Common myeloid progenitor, CD34-positive (primary cell): ENCODE measurements around the gene LYSMD3.

Source experiments
- CTCF ChIA-PET: fragments of 350-600 bp; sonication (Branson Sonifier 250); formaldehyde crosslinking; loops from one replicate; lab custom pipeline; 2021; ENCODE audit warnings: antibody characterized with exemption; lab: Charles Lee
- POLR2A ChIA-PET: fragments of 350-600 bp; sonication (Branson Sonifier 250); formaldehyde crosslinking; loops from one replicate; lab custom pipeline; 2021; ENCODE audit warnings: antibody characterized with exemption; lab: Charles Lee
- DNase-seq, 3 donors: peaks; one replicate each; pipeline versions ENCODE4 v3.0.0 to v3.0.0-alpha.2; 2013
- H3K27ac ChIP-seq, 2 experiments: 1 replicate in 1 of 2; 2 replicates in 1 of 2; pipeline ENCODE4 v1.7.0; 2013; ENCODE audit warnings: inconsistent platforms in 2 of 2, low read length in 2 of 2, mild to moderate bottlenecking in 2 of 2, low read depth in 1 of 2, moderate library complexity in 1 of 2; ENCODE audit not compliant: severe bottlenecking in 2 of 2, insufficient read depth in 1 of 2, poor library complexity in 1 of 2
- H3K27me3 ChIP-seq, 5 experiments: replicated peaks in 2 of 5; 1 replicate in 3 of 5; 2 replicates in 2 of 5; pipeline versions ENCODE4 v1.6.1 to v1.7.0; 2013; ENCODE audit warnings: low read length in 4 of 5, mild to moderate bottlenecking in 2 of 5, moderate library complexity in 2 of 5, inconsistent platforms in 1 of 5; ENCODE audit not compliant: insufficient read depth in 5 of 5, control insufficient read depth in 4 of 5
- H3K36me3 ChIP-seq, 4 experiments: 1 replicate in 2 of 4; 2 replicates in 2 of 4; pipeline versions ENCODE4 v1.6.1 to v1.7.0; 2013; ENCODE audit warnings: low read length in 3 of 4, control low read depth in 1 of 4, mild to moderate bottlenecking in 1 of 4; ENCODE audit not compliant: control insufficient read depth in 4 of 4, insufficient read depth in 4 of 4
- H3K4me1 ChIP-seq, 4 experiments: 1 replicate in 3 of 4; 2 replicates in 1 of 4; pipeline versions ENCODE4 v1.6.1 to v1.7.1; 2013; ENCODE audit warnings: low read length in 3 of 4, mild to moderate bottlenecking in 3 of 4, control low read depth in 1 of 4, inconsistent platforms in 1 of 4, moderate library complexity in 1 of 4; ENCODE audit not compliant: control insufficient read depth in 4 of 4, insufficient read depth in 4 of 4; ENCODE audit errors: control extremely low read depth in 1 of 4
- H3K4me3 ChIP-seq, 7 experiments: 1 replicate in 4 of 7; 2 replicates in 3 of 7; pipeline versions ENCODE4 v1.5.1 to v1.7.0; 2013; ENCODE audit warnings: mild to moderate bottlenecking in 7 of 7, low read length in 6 of 7, moderate library complexity in 6 of 7, inconsistent platforms in 2 of 7, low read depth in 2 of 7, control low read depth in 1 of 7; ENCODE audit not compliant: insufficient read depth in 4 of 7, control insufficient read depth in 1 of 7; ENCODE audit errors: extremely low read depth in 1 of 7
- H3K9me3 ChIP-seq, 5 experiments: 1 replicate in 4 of 5; 2 replicates in 1 of 5; pipeline versions ENCODE4 v1.6.1 to v1.7.1; 2013; ENCODE audit warnings: low read length in 4 of 5, mild to moderate bottlenecking in 2 of 5, inconsistent platforms in 1 of 5, low read depth in 1 of 5, moderate library complexity in 1 of 5; ENCODE audit not compliant: control insufficient read depth in 4 of 5, insufficient read depth in 2 of 5; ENCODE audit errors: control extremely low read depth in 1 of 5
- WGBS: methylation state at CpG from one replicate; pipeline ENCODE4 v1.1.5; 2013; ENCODE audit not compliant: insufficient coverage; 5-methylcytosine and 5-hydroxymethylcytosine counted together

Gene LYSMD3

GRCh38 chr5:90519081-90519480, 10.3 kb downstream of the LYSMD3 start:
- H3K36me3 ChIP-seq, result peaks cover 7 to 36% (median 22%) of the 10 kb centered on the region in 4 experiments
- CTCF ChIA-PET, result interaction anchor here (0.8 kb wide), 1 partner anchor 19 kb away, joined by 3 read pairs; no protein-coding TSS in a partner anchor

GRCh38 chr5:90518661-90519060, 10.7 kb downstream of the LYSMD3 start:
- CTCF ChIA-PET, result interaction anchor here (0.8 kb wide), 1 partner anchor 18 kb away, joined by 3 read pairs; no protein-coding TSS in a partner anchor
- peak in 1 of 3 donors; percentile 11 for DNase-seq
- Histone ChIP-seq H3K9me3 (no peaks in the 10 kb centered on the region), H3K36me3 (peaks cover 7 to 32% (median 21%) of the 10 kb centered on the region in 4 experiments), H3K27ac (no peak overlapping the region), H3K4me3 (no peak overlapping the region), H3K4me1 (no peaks in the 10 kb centered on the region), H3K27me3 (no peaks in the 10 kb centered on the region)
- POLR2A ChIA-PET, result no interaction called here

More at GRCh38 chr5:90519081-90519480, 10.3 kb downstream of the LYSMD3 start:
- Histone ChIP-seq H3K9me3 (no peaks in the 10 kb centered on the region), H3K27ac (no peak overlapping the region), H3K4me1 (no peaks in the 10 kb centered on the region), H3K4me3 (no peak overlapping the region), H3K27me3 (no peaks in the 10 kb centered on the region)
- POLR2A ChIA-PET, result no interaction called here
- WGBS, result 100% methylated on average over 6 of the region's 7 CpGs
- DNase-seq, result no peak

- no peaks in the 10 kb centered on the region for H3K27me3 ChIP-seq
- CTCF ChIA-PET, result no interaction called here
- DNase-seq, result no peak
- H3K9me3 ChIP-seq, result no peaks in the 10 kb centered on the region
- H3K27ac ChIP-seq, result no peak overlapping the region
- H3K36me3 ChIP-seq, result peaks cover 3 to 12% (median 8%) of the 10 kb centered on the region in 4 experiments
- WGBS, result no CpG with 5 or more reads among the region's 3 CpGs
- POLR2A ChIA-PET, result no interaction called here
- H3K4me1 ChIP-seq, result no peaks in the 10 kb centered on the region
- H3K4me3 ChIP-seq, result no peak overlapping the region
Measured at GRCh38 chr5:90514520-90514919, 14.9 kb downstream of the LYSMD3 start.

GRCh38 chr5:90510438-90510837, 18.9 kb downstream of the LYSMD3 start:
- Histone ChIP-seq H3K36me3 (peaks cover 0 to 3% (median 2%) of the 10 kb centered on the region in 4 experiments), H3K9me3 (no peaks in the 10 kb centered on the region), H3K27ac (no peak overlapping the region), H3K4me3 (no peak overlapping the region), H3K4me1 (no peaks in the 10 kb centered on the region), H3K27me3 (no peaks in the 10 kb centered on the region)
- WGBS, result 100% methylated on average over 1 of the region's 1 CpG
- CTCF ChIA-PET, result interaction anchor here (0.7 kb wide), 1 partner anchor 243 kb away, joined by 3 read pairs; no protein-coding TSS in a partner anchor
- DNase-seq, result no peak
- POLR2A ChIA-PET, result no interaction called here

GRCh38 chr5:90506221-90506620, 23.2 kb downstream of the LYSMD3 start:
- Histone ChIP-seq H3K4me1 (no peaks in the 10 kb centered on the region), H3K27ac (no peak overlapping the region), H3K9me3 (no peaks in the 10 kb centered on the region), H3K36me3 (peaks cover 0 to 3% (median 0%) of the 10 kb centered on the region in 4 experiments), H3K4me3 (no peak overlapping the region), H3K27me3 (no peaks in the 10 kb centered on the region)
- POLR2A ChIA-PET, result no interaction called here
- CTCF ChIA-PET, result no interaction called here
- no peak for DNase-seq

- Histone ChIP-seq H3K4me3 (no peak overlapping the region), H3K27ac (no peak overlapping the region), H3K9me3 (no peaks in the 10 kb centered on the region), H3K4me1 (no peaks in the 10 kb centered on the region), H3K27me3 (no peaks in the 10 kb centered on the region), H3K36me3 (peaks cover 0 to under 1% (median 0%) of the 10 kb centered on the region in 4 experiments)
- no peak for DNase-seq
- POLR2A ChIA-PET, result no interaction called here
- CTCF ChIA-PET, result no interaction called here
- no CpG with 5 or more reads among the region's 2 CpGs for WGBS
Measured at GRCh38 chr5:90504743-90505142, 24.6 kb downstream of the LYSMD3 start.

- H3K36me3 ChIP-seq, result peaks cover 0 to 6% (median 0%) of the 10 kb centered on the region in 4 experiments
Measured at GRCh38 chr5:90503596-90503995, 25.8 kb downstream of the LYSMD3 start.

More at GRCh38 chr5:90503596-90503995, 25.8 kb downstream of the LYSMD3 start:
- no peak overlapping the region for H3K27ac ChIP-seq
- H3K4me1 ChIP-seq, result no peaks in the 10 kb centered on the region
- ChIA-PET POLR2A (no interaction called here), CTCF (no interaction called here)
- no peaks in the 10 kb centered on the region for H3K9me3 ChIP-seq
- DNase-seq, result no peak
- H3K27me3 ChIP-seq, result no peaks in the 10 kb centered on the region
- WGBS, result no CpG with 5 or more reads among the region's 1 CpG
- no peak overlapping the region for H3K4me3 ChIP-seq
